Endometrial microvascular endothelial cells (primary cell): ENCODE results near the gene TTC13. TPM values are rescaled to one million over a fixed set of nuclear protein-coding genes. Genes with fewer than 3 reads are reported as not detected.

Source experiments
- in situ Hi-C: cut with HindIII; loops from 2 replicates; pipeline ENCODE4 v1.10.0; 2017; ENCODE audit warnings: low sequenced_read_pairs, low pct_unique_long_range_greater_than_20kb; ENCODE audit errors: inconsistent ontology term
- total RNA-seq: library from RNA; depleted of rRNA; stranded (reverse); fragments of >200 nt; gene quantifications from one replicate; pipeline ENCODE4 v1.2.3, GENCODE V29; 2015; ENCODE audit errors: inconsistent ontology term

The TTC13 gene
- total RNA-seq, 1 donor from 2014 or later = 15.1 TPM

DNA sequence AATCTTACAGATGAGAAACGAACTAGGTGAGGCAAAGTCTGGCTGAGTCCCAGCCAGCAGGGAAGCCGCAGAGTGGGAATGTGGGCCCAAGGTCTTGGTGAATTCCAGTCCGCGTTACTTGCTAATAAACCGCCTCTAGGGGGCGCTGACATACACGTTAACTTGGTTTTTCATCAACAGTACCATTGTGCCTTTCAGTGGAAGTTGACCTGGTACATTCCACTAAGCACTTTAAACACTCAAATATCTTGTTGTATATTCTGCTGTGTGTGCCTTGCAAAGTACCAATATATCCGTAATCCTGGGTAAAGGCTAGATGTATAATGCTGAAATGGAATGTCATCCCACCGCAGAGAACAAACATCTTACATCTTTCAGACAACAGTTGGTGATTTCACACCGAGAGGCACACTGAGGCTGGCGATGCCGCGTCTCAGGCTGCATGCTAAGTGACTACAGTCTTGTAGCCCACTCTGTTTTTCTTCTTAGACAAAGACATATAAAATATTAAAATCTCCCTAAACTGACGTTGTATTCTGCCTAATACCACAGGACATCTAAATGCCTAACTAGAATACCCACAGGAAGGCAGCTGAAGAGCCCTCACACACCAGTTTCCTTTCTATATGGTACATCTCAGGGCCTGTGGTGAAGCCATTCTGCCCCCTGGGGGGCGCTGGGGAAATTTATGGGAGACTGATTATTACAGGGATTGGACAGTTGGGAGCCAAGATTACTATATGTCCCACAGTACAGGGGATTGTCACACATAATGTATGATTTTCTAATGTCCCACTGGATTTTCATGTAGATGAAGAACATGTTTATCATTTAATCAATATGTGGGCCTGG lies 61.2 kb downstream of the TTC13 start:
- in situ Hi-C loops = no loop called here

DNA sequence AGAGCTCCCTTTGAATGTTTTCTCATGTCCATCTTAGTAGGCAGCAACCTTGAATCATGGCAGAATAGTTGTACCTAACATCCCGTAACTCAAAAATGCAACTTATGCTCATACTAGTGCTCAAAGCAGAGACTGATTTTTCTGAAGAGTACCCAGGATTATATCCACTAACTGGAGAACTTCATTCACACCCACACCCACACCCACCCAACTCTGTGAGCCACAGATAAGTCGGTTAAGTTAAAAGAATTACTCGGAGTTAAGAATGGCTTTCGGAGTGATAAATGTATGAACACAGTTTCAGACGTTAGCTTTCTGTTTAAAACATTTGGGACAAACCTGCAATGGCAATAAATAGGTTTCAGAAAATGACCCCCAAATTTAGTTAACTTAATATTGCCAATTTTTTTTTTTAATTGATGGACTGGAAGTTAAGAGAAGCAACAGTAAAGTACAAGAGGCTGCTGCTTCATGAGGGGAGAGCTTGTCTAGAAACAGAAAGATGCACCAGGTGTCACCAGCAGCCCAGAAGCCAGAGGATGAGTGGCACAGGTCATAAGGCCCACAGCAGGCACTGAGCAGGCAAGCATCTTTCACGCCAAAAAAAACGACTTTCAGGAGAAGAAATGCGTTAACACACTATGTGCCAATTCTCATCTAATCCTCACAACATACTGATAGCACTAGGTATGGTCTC lies 61.9 kb downstream of the TTC13 start:
- in situ Hi-C loops = no loop called here

DNA sequence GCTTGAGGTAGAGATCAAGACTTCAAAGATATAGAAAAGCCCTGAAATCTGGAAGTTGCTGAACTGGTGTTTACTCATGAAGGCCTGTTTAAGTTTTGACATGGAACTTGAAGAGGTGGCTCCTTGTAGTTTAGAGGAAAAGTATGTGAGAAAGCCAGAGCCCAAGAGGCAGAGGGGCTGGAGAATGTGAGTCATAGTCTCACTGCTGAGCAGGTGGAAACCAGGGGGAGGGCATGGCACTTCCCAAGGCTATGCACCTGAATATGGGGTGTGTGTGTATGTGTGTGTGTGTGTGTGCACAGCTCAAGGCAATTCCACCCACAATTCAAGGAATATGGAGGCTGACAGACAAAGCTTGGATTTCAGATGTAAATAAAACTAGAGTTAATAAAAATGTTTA lies 63.6 kb downstream of the TTC13 start:
- in situ Hi-C loops = no loop called here

GRCh38 chr1:230913496-230913895 lies 65.2 kb downstream of the TTC13 start:
- in situ Hi-C loops = no loop called here

DNA sequence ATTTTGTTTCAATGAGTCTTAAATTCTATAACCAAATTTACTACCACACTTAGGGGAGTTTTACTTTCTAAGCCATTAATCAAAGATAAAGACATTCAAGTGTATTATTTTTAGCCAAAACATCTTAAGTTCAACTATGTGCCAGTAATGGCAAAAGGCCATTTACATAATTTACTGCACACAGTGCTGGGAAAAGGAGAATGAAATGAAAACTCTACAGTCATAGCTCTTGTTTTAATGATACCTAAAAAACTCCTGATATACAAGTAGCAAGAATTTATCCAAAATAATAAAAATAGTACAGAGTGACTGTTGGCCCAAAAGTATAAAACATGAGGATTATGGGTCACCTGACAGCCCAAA lies 67.9 kb downstream of the TTC13 start:
- in situ Hi-C loops = no loop called here

GRCh38 chr1:230909974-230910754 lies 68.5 kb downstream of the TTC13 start:
- in situ Hi-C loops = no loop called here

GRCh38 chr1:230907472-230908205 lies 71.0 kb downstream of the TTC13 start:
- in situ Hi-C loops = no loop called here

- in situ Hi-C loops = no loop called here
These were observed 72.4 kb downstream of the TTC13 start for GRCh38 chr1:230906226-230906625.

GRCh38 chr1:230905733-230906132 lies 72.9 kb downstream of the TTC13 start:
- in situ Hi-C loops = no loop called here

GRCh38 chr1:230902349-230902923 lies 76.2 kb downstream of the TTC13 start:
- in situ Hi-C loops = no loop called here

- in situ Hi-C loops = no loop called here
These were observed 77.0 kb downstream of the TTC13 start for GRCh38 chr1:230901671-230902070.

GRCh38 chr1:230900984-230901383 lies 77.7 kb downstream of the TTC13 start:
- in situ Hi-C loops = no loop called here

- in situ Hi-C loops = no loop called here
These were observed 78.8 kb downstream of the TTC13 start for GRCh38 chr1:230899841-230900251.

DNA sequence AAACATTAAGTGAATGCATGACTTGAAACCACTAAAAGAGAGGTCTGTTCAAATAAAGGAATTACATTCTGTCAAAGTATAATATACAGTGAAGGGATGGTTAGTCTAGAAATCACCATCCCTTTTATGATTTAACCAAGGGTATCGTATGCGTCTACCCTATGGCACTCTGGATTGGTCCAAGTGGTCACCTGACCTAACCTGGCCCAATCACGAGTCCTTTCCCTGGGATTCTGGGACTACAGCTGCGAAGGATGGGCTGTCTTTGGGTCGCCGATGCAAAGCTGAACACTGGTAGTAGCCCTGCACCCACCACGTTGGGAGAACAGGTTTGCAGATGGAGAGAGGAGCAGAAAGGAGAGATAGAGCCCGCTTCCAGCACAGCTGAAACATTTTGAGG lies 79.9 kb downstream of the TTC13 start:
- in situ Hi-C loops = no loop called here

GRCh38 chr1:230898144-230898543 lies 80.5 kb downstream of the TTC13 start:
- in situ Hi-C loops = no loop called here

GRCh38 chr1:230896779-230897178 lies 81.9 kb downstream of the TTC13 start:
- in situ Hi-C loops = no loop called here

DNA sequence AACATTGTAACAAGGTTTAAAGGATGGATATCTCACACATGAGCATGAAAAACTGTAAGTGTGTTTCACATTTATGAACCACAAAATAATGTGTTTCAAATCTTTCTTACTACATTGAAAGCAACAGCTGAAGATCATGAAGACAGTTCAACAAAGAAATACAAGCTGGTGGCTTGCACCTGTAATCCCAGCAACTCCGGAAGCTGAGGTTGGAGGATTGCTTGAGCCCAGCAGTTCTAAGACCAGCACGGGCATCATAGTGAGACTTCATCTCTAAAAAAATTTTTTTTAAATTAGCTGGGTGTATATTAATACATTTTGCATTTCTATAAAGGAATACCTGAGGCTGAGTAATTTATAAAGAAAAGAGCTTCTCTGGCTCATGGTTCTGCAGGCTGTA lies 83.2 kb downstream of the TTC13 start:
- in situ Hi-C loops = no loop called here

GRCh38 chr1:230894664-230895063 lies 84.0 kb downstream of the TTC13 start:
- in situ Hi-C loops = no loop called here

DNA sequence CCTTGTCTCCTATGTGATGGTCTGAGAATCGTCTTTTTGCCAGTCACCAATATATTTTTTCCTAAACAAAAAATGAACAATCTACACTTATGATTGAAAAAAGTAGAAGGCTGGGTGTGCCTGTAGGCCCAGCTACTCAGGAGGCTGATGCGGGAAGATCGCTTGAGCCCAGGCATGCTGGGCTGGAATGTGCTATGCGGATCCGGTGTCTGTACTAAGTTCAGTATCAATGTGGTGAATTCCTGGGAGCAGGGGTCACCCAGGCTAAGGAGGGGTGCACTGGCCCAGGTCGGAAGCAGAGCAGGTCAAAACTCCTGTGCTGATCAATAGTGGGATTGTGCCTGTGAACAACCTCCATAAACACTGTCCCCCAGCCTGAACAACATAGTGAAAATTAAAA lies 84.6 kb downstream of the TTC13 start:
- in situ Hi-C loops = no loop called here
